Measurements from ENCODE around the gene CARD10. TPM values are rescaled to one million over a fixed set of nuclear protein-coding genes. Genes with fewer than 3 reads are reported as not detected.

Gene CARD10
- total and polyA plus RNA-seq, 2 of the 8 experiments (the other 6 are each of a cell fraction or from before 2014, with no cell fraction given): 13.5 to 14.4 TPM

DNA sequence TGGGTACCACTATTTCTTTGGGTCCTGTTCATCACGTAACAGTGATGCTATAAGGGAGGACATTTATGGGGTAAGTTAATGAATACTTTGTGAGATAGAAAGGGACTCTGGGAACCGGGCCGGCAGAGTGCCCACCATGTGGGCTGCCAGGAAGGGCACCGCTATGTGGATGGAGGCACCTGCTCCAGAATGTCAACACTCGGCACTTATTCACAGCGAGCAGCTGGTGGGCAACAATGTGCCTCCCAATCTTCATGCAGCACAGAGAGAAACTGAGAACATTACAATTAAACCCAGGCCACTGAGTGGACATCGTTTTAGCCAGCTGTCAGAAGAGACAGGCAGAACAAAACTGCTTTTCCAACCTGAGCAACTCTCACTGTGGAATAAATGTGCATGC is 76.1 kb downstream of the CARD10 start:
- Histone ChIP-seq H4K8ac (ENCODE audit: extremely low read depth, insufficient read depth, low read length) (no peak overlapping the region), H2BK12ac (ENCODE audit: low read depth, low read length) (no peak overlapping the region), H2BK20ac (ENCODE audit: low read length) (no peak overlapping the region), H3K27me3 (replicated peaks in 1 of 4; ENCODE audit: control insufficient read depth in 3 of 4, extremely low read depth in 1 of 4, insufficient read depth in 3 of 4, low read length in 3 of 4) (no peaks in the 10 kb centered on the region; a peak in 1 of 7 replicates), H3K4me1 (replicated peaks in 1 of 4; ENCODE audit: control insufficient read depth in 3 of 4, insufficient read depth in 4 of 4, low read length in 3 of 4) (no peaks in the 10 kb centered on the region), H2AK5ac (ENCODE audit: low read depth, low read length) (no peak overlapping the region), H3K18ac (ENCODE audit: extremely low read depth, low read length) (no peak overlapping the region), H3K4ac (replicated peaks; ENCODE audit: insufficient read length, low read depth, low read length) (no peak overlapping the region), H4K20me1 (replicated peaks in 1 of 2; ENCODE audit: control insufficient read depth in 1 of 2, insufficient read depth in 2 of 2, low read length in 2 of 2) (no peaks in the 10 kb centered on the region), H2BK5ac (ENCODE audit: low read depth, low read length) (no peak overlapping the region), H2BK120ac (replicated peaks; ENCODE audit: low read depth, low read length) (no peak overlapping the region), H4K5ac (ENCODE audit: insufficient read length, low read depth, low read length) (no peak overlapping the region), H3K79me2 (ENCODE audit: control insufficient read depth in 1 of 2, insufficient read depth in 2 of 2, low read length in 2 of 2) (no peaks in the 10 kb centered on the region), H3K9me3 (ENCODE audit: insufficient read depth in 2 of 2, low read depth in 1 of 2, low read length in 1 of 2) (peaks cover 4% of the 10 kb centered on the region in 2 experiments; a peak in 1 of 4 replicates), H2BK15ac (ENCODE audit: low read length) (no peak overlapping the region), H3K4me3 (ENCODE audit: extremely low read depth in 1 of 4, insufficient read depth in 2 of 4, low read depth in 3 of 4, low read length in 4 of 4) (no peak overlapping the region), H3K36me3 (ENCODE audit: control insufficient read depth in 2 of 4, insufficient read depth in 4 of 4, low read length in 3 of 4) (no peaks in the 10 kb centered on the region), H3K27ac (ENCODE audit: low read depth, low read length) (no peak overlapping the region), H3K79me1 (ENCODE audit: low read depth, low read length) (no peaks in the 10 kb centered on the region), H3K9ac (replicated peaks in 1 of 4; ENCODE audit: extremely low read depth in 1 of 4, low read depth in 3 of 4, low read length in 3 of 4) (no peak overlapping the region), H4K91ac (replicated peaks; ENCODE audit: insufficient read length, low read length) (no peak overlapping the region), H3K4me2 (ENCODE audit: insufficient read depth in 1 of 2, low read depth in 2 of 2, low read length in 2 of 2) (no peak overlapping the region), H3K14ac (ENCODE audit: insufficient read length) (no peak overlapping the region), H3K56ac (replicated peaks; ENCODE audit: insufficient read length, low read depth, low read length) (no peak overlapping the region), H2AFZ (ENCODE audit: low read length) (no peak overlapping the region), H3K23ac (ENCODE audit: insufficient read length) (no peak overlapping the region), H3K23me2 (ENCODE audit: low read depth, low read length) (no peaks in the 10 kb centered on the region)
- DNase-seq (ENCODE audit: low read depth in 1 of 2, low spot score in 2 of 2) (no peak), FAIRE-seq (no peak)
- POLR2A ChIA-PET (ENCODE audit: partially characterized antibody): interaction anchor here (0.6 to 0.7 kb wide), 2 partner anchors 9 to 261 kb away, joined by 3 to 5 read pairs; no protein-coding TSS in a partner anchor
- TF ChIP-seq MAFK (IDR thresholded peaks at IDR 0.05; ENCODE audit: low read depth, low read length) (no peak), TEAD4 (IDR thresholded peaks at IDR 0.05; ENCODE audit: low read depth, low read length) (no peak), TAF1 (IDR thresholded peaks at IDR 0.05; ENCODE audit: low read depth, low read length) (no peak), ASH2L (IDR thresholded peaks at IDR 0.05; ENCODE audit: low read length) (no peak), RBBP5 (IDR thresholded peaks at IDR 0.05; ENCODE audit: borderline replicate concordance, low read depth, low read length) (no peak), EP300 (IDR thresholded peaks at IDR 0.05; ENCODE audit: borderline replicate concordance in 1 of 2, low read depth in 2 of 2, low read length in 2 of 2) (no peak), HDAC2 (IDR thresholded peaks at IDR 0.05; ENCODE audit: borderline replicate concordance in 1 of 2, low read depth in 2 of 2, low read length in 2 of 2) (no peak), POU5F1 (IDR thresholded peaks at IDR 0.05; ENCODE audit: low read depth, low read length) (no peak), GABPA (IDR thresholded peaks at IDR 0.05; ENCODE audit: borderline replicate concordance, insufficient read depth, low read length) (no peak), SAP30 (IDR thresholded peaks at IDR 0.05; ENCODE audit: insufficient read depth, insufficient replicate concordance, low read length) (no peak)
- TF ChIP-seq, protein P1, sequence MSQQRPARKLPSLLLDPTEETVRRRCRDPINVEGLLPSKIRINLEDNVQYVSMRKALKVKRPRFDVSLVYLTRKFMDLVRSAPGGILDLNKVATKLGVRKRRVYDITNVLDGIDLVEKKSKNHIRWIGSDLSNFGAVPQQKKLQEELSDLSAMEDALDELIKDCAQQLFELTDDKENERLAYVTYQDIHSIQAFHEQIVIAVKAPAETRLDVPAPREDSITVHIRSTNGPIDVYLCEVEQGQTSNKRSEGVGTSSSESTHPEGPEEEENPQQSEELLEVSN (IDR thresholded peaks at IDR 0.05): no peak
- 90% methylated on average over 7 of the region's 7 CpGs; no CpG with 5 or more reads in 1 of the 2 experiments for WGBS, 2 experiments (ENCODE audit: extremely low coverage in 1 of 2, insufficient coverage in 1 of 2, insufficient read length in 1 of 2, insufficient replicate concordance in 2 of 2, low coverage in 1 of 2, low lambda C conversion rate in 2 of 2, missing lambda C conversion rate in 1 of 2)
- CTCF ChIA-PET (ENCODE audit: partially characterized antibody): interaction anchor here (1.4 to 2.7 kb wide), 6 partner anchors 13 to 184 kb away, joined by 3 to 11 read pairs (median 5); partner anchors contain the start of gene ELFN2
